Muscle of arm (tissue), 12 donors: Measurements from ENCODE around the gene ABHD6. TPM values are rescaled to one million over a fixed set of nuclear protein-coding genes. Genes with fewer than 3 reads are reported as not detected.
"Not testable (repeated sequence)": the region's sequence is repeated elsewhere in the genome, so short reads cannot be mapped to it uniquely, and the experiment has no call there.

Source experiments
- DNase-seq: peaks from one replicate; pipeline ENCODE4 v3.0.0-alpha.2; 2013
- polyA plus RNA-seq, 12 donors: library from polyadenylated mRNA; unstranded; fragments of 120-200 nt; gene quantifications; one replicate each; pipeline ENCODE4 v1.2.1, GENCODE V29; 2013; ENCODE audit not compliant: insufficient read length in 12 of 12

The ABHD6 gene
- polyA plus RNA-seq, 12 donors, result 3.2 to 7.5 (median 5.1) TPM; not detected in 2

GRCh38 chr3:58317811-58318210 lies 80.2 kb downstream of the ABHD6 start:
- DNase-seq, result no peak

- DNase-seq, result no peak
Measured at GRCh38 chr3:58321791-58322190, 84.2 kb downstream of the ABHD6 start.

- DNase-seq, result no peak
Measured at GRCh38 chr3:58322793-58323192, 85.2 kb downstream of the ABHD6 start.

GRCh38 chr3:58323529-58324390 lies 86.2 kb downstream of the ABHD6 start:
- no peak for DNase-seq

- DNase-seq, result no peak
Measured at GRCh38 chr3:58324391-58325390, 87.1 kb downstream of the ABHD6 start.

GRCh38 chr3:58325525-58325992 lies 88.0 kb downstream of the ABHD6 start:
- DNase-seq, result no peak

- DNase-seq, result no peak
Measured at GRCh38 chr3:58326267-58326900, 88.8 kb downstream of the ABHD6 start.

- DNase-seq, result no peak
Measured at GRCh38 chr3:58329150-58329921, 91.7 kb downstream of the ABHD6 start.

- DNase-seq, result no peak
Measured at GRCh38 chr3:58329922-58330413, 92.4 kb downstream of the ABHD6 start.

- no peak for DNase-seq
Measured at GRCh38 chr3:58331593-58332152, 94.1 kb downstream of the ABHD6 start.

- DNase-seq, result peak; percentile 67
Measured at GRCh38 chr3:58332575-58333188, 95.1 kb downstream of the ABHD6 start, which contains the start of gene PXK. Gene PXK, plus strand, starts transcription at chr3:58332892. Its CDS starts 97 bp downstream, at chr3:58332989.

GRCh38 chr3:58333206-58334012 lies 95.8 kb downstream of the ABHD6 start:
- no peak for DNase-seq

- DNase-seq, result no peak
Measured at GRCh38 chr3:58334013-58334321, 96.4 kb downstream of the ABHD6 start.

GRCh38 chr3:58334506-58334884 lies 96.9 kb downstream of the ABHD6 start:
- DNase-seq, result no peak

GRCh38 chr3:58335652-58335947 lies 98.0 kb downstream of the ABHD6 start:
- DNase-seq, result no peak

GRCh38 chr3:58336135-58336882 lies 98.7 kb downstream of the ABHD6 start:
- DNase-seq, result no peak

GRCh38 chr3:58337190-58337589 lies 99.6 kb downstream of the ABHD6 start:
- no peak for DNase-seq

- DNase-seq, result not testable (repeated sequence)
Measured at GRCh38 chr3:58339146-58339545, 101.6 kb downstream of the ABHD6 start.
